Karpas-422 (cell line): ENCODE measurements around the gene UROS. TPM values are rescaled to one million over a fixed set of nuclear protein-coding genes. Genes with fewer than 3 reads are reported as not detected.
A peak's percentile ranks its signal among the peaks of the same experiment; 100 is the strongest.

Source experiments
- DNase-seq: peaks from one replicate; pipeline ENCODE4 v3.0.0-alpha.2; 2015
- H2AFZ ChIP-seq: fragments of 200-600 bp; sonication (generic); 2 replicates; pipeline ENCODE4 v1.6.1; 2014; ENCODE audit warnings: antibody characterized with exemption, low read length, mixed read lengths
- H3K27ac ChIP-seq: fragments of 200-600 bp; sonication (generic); 2 replicates; pipeline ENCODE4 v1.5.1; 2014; ENCODE audit warnings: mild to moderate bottlenecking, low read length, moderate library complexity
- H3K27me3 ChIP-seq: fragments of 200-600 bp; sonication (generic); 2 replicates; pipeline ENCODE4 v1.6.1; 2014; ENCODE audit warnings: low read length, mixed read lengths
- H3K36me3 ChIP-seq: fragments of 200-600 bp; sonication (generic); 2 replicates; pipeline ENCODE4 v1.6.1; 2014; ENCODE audit warnings: low read length, mixed read lengths; ENCODE audit not compliant: insufficient read depth
- H3K4me1 ChIP-seq: fragments of 200-600 bp; sonication (generic); 2 replicates; pipeline ENCODE4 v1.6.1; 2014; ENCODE audit warnings: mild to moderate bottlenecking, low read length, mixed read lengths
- H3K4me2 ChIP-seq: fragments of 200-600 bp; sonication (generic); 2 replicates; pipeline ENCODE4 v1.6.1; 2014; ENCODE audit warnings: low read length, low read depth, mild to moderate bottlenecking; ENCODE audit not compliant: poor library complexity, severe bottlenecking
- H3K4me3 ChIP-seq: fragments of 200-600 bp; sonication (generic); 2 replicates; pipeline ENCODE4 v1.5.1; 2014; ENCODE audit warnings: mild to moderate bottlenecking, antibody characterized with exemption, low read length, mixed read lengths
- H3K79me2 ChIP-seq: fragments of 200-600 bp; sonication (generic); 2 replicates; pipeline ENCODE4 v1.6.1; 2014; ENCODE audit warnings: mild to moderate bottlenecking, low read length, mixed read lengths
- H3K9ac ChIP-seq: fragments of 200-600 bp; sonication (generic); 2 replicates; pipeline ENCODE4 v1.6.0; 2014; ENCODE audit warnings: low read length
- H3K9me2 ChIP-seq: fragments of 200-600 bp; sonication (generic), shearing (Covaris generic); replicated peaks from 2 replicates; pipeline ENCODE4 v1.6.0; 2014; ENCODE audit warnings: mild to moderate bottlenecking, low read length, moderate library complexity; ENCODE audit not compliant: insufficient read depth
- H3K9me3 ChIP-seq: fragments of 300-700, 200-600 bp; sonication (generic); 2 replicates; pipeline ENCODE4 v1.6.1; 2014; ENCODE audit warnings: low read length, mixed read lengths
- H4K20me1 ChIP-seq: fragments of 200-600 bp; sonication (generic); 2 replicates; pipeline ENCODE4 v1.6.1; 2014; ENCODE audit warnings: mild to moderate bottlenecking, antibody characterized with exemption, low read length, low read depth; ENCODE audit not compliant: insufficient read depth
- total RNA-seq: library from RNA; depleted of rRNA; stranded (reverse); fragments of >200 nt; shearing (Covaris generic); gene quantifications from 2 replicates; pipeline ENCODE4 v1.2.3, GENCODE V29; 2014; ENCODE audit warnings: low replicate concordance

UROS gene
- total RNA-seq, 1 experiment from 2014 or later = 61.1 TPM

GRCh38 chr10:125823663-125824251, 699 bp upstream of the UROS start:
- peak; percentile 52 for DNase-seq

GRCh38 chr10:125820701-125821100, 2.4 kb downstream of the UROS start:
- no peak for DNase-seq
- H2AFZ ChIP-seq = no peak overlapping the region
- no peak overlapping the region for H3K4me3 ChIP-seq
- peak overlapping the region; percentile 98 for H3K4me2 ChIP-seq
- H3K36me3 ChIP-seq = no peaks in the 10 kb centered on the region
- no peak overlapping the region for H3K9ac ChIP-seq
- H3K4me1 ChIP-seq = peaks cover 31% of the 10 kb centered on the region
- H3K9me2 ChIP-seq = no peaks in the 10 kb centered on the region
- peaks cover 9% of the 10 kb centered on the region for H4K20me1 ChIP-seq
- H3K27me3 ChIP-seq = no peaks in the 10 kb centered on the region
- no peak overlapping the region for H3K27ac ChIP-seq
- H3K79me2 ChIP-seq = peaks cover 24% of the 10 kb centered on the region
- no peaks in the 10 kb centered on the region for H3K9me3 ChIP-seq

More at GRCh38 chr10:125823663-125824251, 699 bp upstream of the UROS start:
- peaks cover 54% of the 10 kb centered on the region for H3K79me2 ChIP-seq
- H3K27me3 ChIP-seq = no peaks in the 10 kb centered on the region
- peak overlapping the region; percentile 95; the same call in 1 of the 2 replicates for H2AFZ ChIP-seq
- H3K4me2 ChIP-seq = peak overlapping the region; percentile 98
- peak overlapping the region; percentile 83 for H3K9ac ChIP-seq
- H3K27ac ChIP-seq = peak overlapping the region; percentile 7; the same call in 1 of the 2 replicates
- H4K20me1 ChIP-seq = peaks cover 9% of the 10 kb centered on the region
- no peaks in the 10 kb centered on the region for H3K9me2 ChIP-seq
- peaks cover 36% of the 10 kb centered on the region for H3K4me1 ChIP-seq
- H3K4me3 ChIP-seq = peak overlapping the region; percentile 80
- no peaks in the 10 kb centered on the region for H3K9me3 ChIP-seq
- peaks cover 26% of the 10 kb centered on the region; the same call in 1 of the 2 replicates for H3K36me3 ChIP-seq

DNA sequence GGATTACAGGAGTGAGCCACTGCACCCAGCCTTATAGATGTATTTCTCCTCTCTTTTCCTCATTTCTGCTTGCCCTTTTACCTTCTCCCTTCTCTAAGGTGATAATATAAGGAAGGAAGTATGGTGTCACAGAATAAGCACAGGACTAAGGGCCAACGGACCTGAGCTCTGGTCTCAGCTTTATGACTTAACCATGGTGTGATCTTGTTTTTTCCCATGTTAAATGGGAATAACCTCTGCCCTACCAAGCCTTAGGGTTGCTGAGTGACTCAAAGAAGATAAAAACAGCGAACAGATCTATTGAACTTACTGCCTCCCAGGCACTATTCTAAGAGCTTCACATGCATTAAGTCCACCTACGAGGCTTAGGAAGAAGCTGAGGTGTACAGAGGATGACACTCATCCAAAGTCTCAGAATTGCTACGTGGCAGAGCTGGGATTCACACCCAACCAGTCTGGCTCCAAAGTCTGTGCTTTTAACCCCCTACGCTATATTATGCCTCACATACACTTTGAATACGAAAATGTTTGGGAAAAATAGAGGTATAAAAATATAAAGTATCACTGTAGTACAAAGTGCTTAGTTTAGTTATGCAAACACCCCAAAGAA, 5.6 kb downstream of the UROS start:
- H3K27ac ChIP-seq = no peak overlapping the region
- H3K9me3 ChIP-seq = no peaks in the 10 kb centered on the region
- H3K36me3 ChIP-seq = peaks cover 14% of the 10 kb centered on the region; the same call in 1 of the 2 replicates
- no peaks in the 10 kb centered on the region for H3K9me2 ChIP-seq
- DNase-seq = no peak
- H3K4me2 ChIP-seq = no peak overlapping the region
- H3K79me2 ChIP-seq = no peaks in the 10 kb centered on the region; the same call in 1 of the 2 replicates
- H4K20me1 ChIP-seq = no peaks in the 10 kb centered on the region
- H3K4me3 ChIP-seq = no peak overlapping the region
- peaks cover 17% of the 10 kb centered on the region for H3K4me1 ChIP-seq
- no peak overlapping the region for H3K9ac ChIP-seq
- H3K27me3 ChIP-seq = no peaks in the 10 kb centered on the region
- H2AFZ ChIP-seq = no peak overlapping the region

DNA sequence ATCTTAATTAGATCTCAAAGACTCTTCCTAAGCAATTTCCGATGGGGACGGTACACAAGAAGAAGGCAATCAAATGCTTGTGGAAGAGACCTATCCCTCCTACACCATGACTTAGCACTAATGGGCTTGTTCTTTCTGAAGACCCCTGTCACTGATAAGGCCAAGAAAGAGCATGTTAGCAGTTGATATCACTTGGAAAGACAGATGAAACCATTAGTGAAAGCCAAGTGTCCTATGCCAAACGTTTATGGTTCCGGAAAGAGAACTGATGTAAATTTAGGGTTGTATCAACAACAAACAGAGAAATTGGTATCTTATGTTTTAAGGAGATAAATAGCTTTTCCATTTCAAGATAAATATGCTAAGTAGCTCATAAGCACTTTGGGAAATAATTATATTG, 6.5 kb downstream of the UROS start:
- Histone ChIP-seq H3K36me3 (peaks cover 21% of the 10 kb centered on the region), H3K4me1 (peaks cover 10% of the 10 kb centered on the region), H3K4me3 (no peak overlapping the region), H3K9me2 (no peaks in the 10 kb centered on the region), H3K27me3 (no peaks in the 10 kb centered on the region), H3K9me3 (no peaks in the 10 kb centered on the region), H3K4me2 (no peak overlapping the region), H2AFZ (no peak overlapping the region), H3K79me2 (no peaks in the 10 kb centered on the region), H3K27ac (no peak overlapping the region), H4K20me1 (no peaks in the 10 kb centered on the region), H3K9ac (no peak overlapping the region)
- no peak for DNase-seq

DNA sequence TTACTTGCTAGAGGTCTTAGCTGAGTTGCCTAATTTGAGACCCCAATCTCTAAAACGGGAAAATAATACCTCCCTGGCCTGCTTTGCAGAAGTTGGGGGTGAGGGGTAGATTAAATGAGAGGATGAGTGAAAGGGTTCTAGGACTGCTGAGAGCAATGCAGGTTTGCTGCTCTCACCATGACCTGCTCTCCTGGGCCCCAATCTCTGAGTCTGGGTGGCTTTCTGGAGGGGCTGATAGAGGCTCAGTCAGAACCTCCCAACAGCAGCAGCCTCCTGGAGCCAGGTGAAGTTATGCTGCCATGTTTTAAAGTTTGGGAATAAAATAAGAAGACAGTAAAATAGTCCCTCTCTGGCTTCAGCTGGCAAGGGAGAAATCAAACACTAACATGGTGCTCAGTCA, 7.3 kb downstream of the UROS start:
- Histone ChIP-seq H3K4me3 (no peak overlapping the region), H2AFZ (no peak overlapping the region), H3K9me3 (no peaks in the 10 kb centered on the region), H3K4me2 (no peak overlapping the region), H3K36me3 (peaks cover 29% of the 10 kb centered on the region), H3K9me2 (no peaks in the 10 kb centered on the region), H3K27me3 (no peaks in the 10 kb centered on the region), H4K20me1 (no peaks in the 10 kb centered on the region), H3K9ac (no peak overlapping the region), H3K27ac (no peak overlapping the region), H3K4me1 (peaks cover 2% of the 10 kb centered on the region), H3K79me2 (no peaks in the 10 kb centered on the region)
- no peak for DNase-seq

GRCh38 chr10:125812128-125812750, 10.8 kb downstream of the UROS start:
- no peak overlapping the region for H3K4me3 ChIP-seq
- no peaks in the 10 kb centered on the region for H3K9me2 ChIP-seq
- H3K4me2 ChIP-seq = no peak overlapping the region
- H3K4me1 ChIP-seq = no peaks in the 10 kb centered on the region
- H3K9me3 ChIP-seq = no peaks in the 10 kb centered on the region
- no peaks in the 10 kb centered on the region for H4K20me1 ChIP-seq
- no peak overlapping the region for H3K9ac ChIP-seq
- H3K27ac ChIP-seq = no peak overlapping the region
- DNase-seq = no peak
- H3K27me3 ChIP-seq = no peaks in the 10 kb centered on the region
- H3K36me3 ChIP-seq = peaks cover 48% of the 10 kb centered on the region
- H2AFZ ChIP-seq = no peak overlapping the region
- no peaks in the 10 kb centered on the region for H3K79me2 ChIP-seq

- no peaks in the 10 kb centered on the region for H4K20me1 ChIP-seq
- H3K4me1 ChIP-seq = no peaks in the 10 kb centered on the region
- H2AFZ ChIP-seq = no peak overlapping the region
- no peak for DNase-seq
- H3K36me3 ChIP-seq = peaks cover 51% of the 10 kb centered on the region
- no peaks in the 10 kb centered on the region for H3K27me3 ChIP-seq
- H3K27ac ChIP-seq = no peak overlapping the region
- no peak overlapping the region for H3K4me3 ChIP-seq
- H3K9ac ChIP-seq = no peak overlapping the region
- no peaks in the 10 kb centered on the region for H3K79me2 ChIP-seq
- no peak overlapping the region for H3K4me2 ChIP-seq
- H3K9me2 ChIP-seq = no peaks in the 10 kb centered on the region
- H3K9me3 ChIP-seq = no peaks in the 10 kb centered on the region
These were observed 11.8 kb downstream of the UROS start for GRCh38 chr10:125811251-125811650.

DNA sequence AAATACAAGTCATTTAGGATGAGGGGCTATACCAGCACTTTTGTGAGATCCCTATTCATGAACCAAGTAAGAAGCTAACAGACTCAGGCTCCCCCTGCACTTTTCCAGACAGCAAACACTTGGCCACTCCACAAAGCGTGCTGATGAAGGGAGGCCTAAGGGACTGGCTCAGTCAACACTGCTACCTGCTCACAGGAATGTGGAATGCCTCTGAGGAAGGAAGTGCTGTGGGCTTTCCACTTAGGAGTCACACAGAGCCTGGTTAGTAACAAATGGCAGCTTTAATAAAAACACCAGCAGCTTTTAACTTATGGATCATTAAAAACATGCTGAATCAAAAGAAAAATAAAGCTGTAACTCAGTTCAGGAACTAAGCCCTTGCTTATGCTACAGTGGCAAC, 15.0 kb downstream of the UROS start:
- Histone ChIP-seq H3K79me2 (no peaks in the 10 kb centered on the region), H3K9ac (no peak overlapping the region), H2AFZ (no peak overlapping the region), H3K9me3 (no peaks in the 10 kb centered on the region), H3K4me2 (no peak overlapping the region), H3K36me3 (peaks cover 43% of the 10 kb centered on the region), H4K20me1 (no peaks in the 10 kb centered on the region), H3K4me3 (no peak overlapping the region), H3K27me3 (no peaks in the 10 kb centered on the region), H3K9me2 (no peaks in the 10 kb centered on the region), H3K27ac (no peak overlapping the region), H3K4me1 (no peaks in the 10 kb centered on the region)
- no peak for DNase-seq
